Esophagus squamous epithelium (tissue), 5 donors: Measurements from ENCODE around the gene SVIL. TPM values are rescaled to one million over a fixed set of nuclear protein-coding genes. Genes with fewer than 3 reads are reported as not detected.
"Not testable (repeated sequence)": the region's sequence is repeated elsewhere in the genome, so short reads cannot be mapped to it uniquely, and the experiment has no call there.

ENCODE experiments used
- DNase-seq: peaks from one replicate; lab custom pipeline; 2025; lab: John Stamatoyannopoulos, UW
- H3K27ac ChIP-seq, 4 donors: fragments of 200-600 bp; sonication (generic); one replicate each; pipeline ENCODE4 v1.5.1; 2016 to 2019; ENCODE audit warnings: mild to moderate bottlenecking in 1 of 4
- H3K27me3 ChIP-seq, 4 donors: fragments of 200-600 bp; sonication (generic); 1 replicate in 3 of 4; 2 replicates in 1 of 4; pipeline versions ENCODE4 v1.5.1 to v1.6.0; 2017 to 2021; ENCODE audit warnings: antibody characterized with exemption in 1 of 4
- H3K36me3 ChIP-seq, 3 donors: fragments of 200-600 bp; sonication (generic); one replicate each; pipeline ENCODE4 v1.5.1; 2016 to 2019
- H3K4me1 ChIP-seq, 3 donors: fragments of 200-600 bp; sonication (generic); one replicate each; pipeline ENCODE4 v1.5.1; 2017 to 2019
- H3K4me3 ChIP-seq, 4 donors: fragments of 200-600 bp; sonication (generic); 1 replicate in 3 of 4; 2 replicates in 1 of 4; pipeline ENCODE4 v1.5.1; 2016 to 2019; ENCODE audit warnings: mild to moderate bottlenecking in 2 of 4, moderate library complexity in 1 of 4
- H3K9me3 ChIP-seq, 3 donors: fragments of 200-600 bp; sonication (generic); one replicate each; pipeline ENCODE4 v1.5.1; 2016 to 2019
- POLR2A ChIP-seq, 4 donors: fragments of 450-650 bp; IDR thresholded peaks; one replicate each; pipeline ENCODE4 v1.6.1; 2017; ENCODE audit warnings: antibody characterized with exemption in 4 of 4, mild to moderate bottlenecking in 4 of 4, moderate library complexity in 3 of 4
- WGBS, 2 donors: methylation state at CpG; one replicate each; pipeline ENCODE4 v1.1.5; 2018; 5-methylcytosine and 5-hydroxymethylcytosine counted together
- intact Hi-C: fragments of 100-400 bp; cut with DNase I; formaldehyde crosslinking; loops from one replicate; pipeline ENCODE4 v1.15.0; 2022
- total RNA-seq, 4 donors: library from RNA; depleted of rRNA; stranded (reverse); fragments of >200 nt; gene quantifications; one replicate each; pipeline ENCODE4 v1.1.0, GENCODE V29; 2016
- TF ChIP-seq, protein P1 (sequence below), 6 experiments: fragments of 450-650 bp in 4 of 6; fragments of 200-600 bp in 2 of 6; sonication (generic) in 2 of 6; IDR thresholded peaks; one replicate each; pipeline ENCODE4 v1.5.1; 2016 to 2019; ENCODE audit warnings: antibody characterized with exemption in 6 of 6, mild to moderate bottlenecking in 4 of 6, moderate library complexity in 4 of 6
- donor health status: DM: yes; HTN: yes; CAD: no.

The SVIL gene
- total RNA-seq, 4 donors from 2014 or later = 71.1 to 227 (median 147) TPM

- no peaks in the 10 kb centered on the region for H3K9me3 ChIP-seq
- no peak for DNase-seq
- WGBS, 2 donors = 80 to 83% methylated on average over 12 of the region's 12 CpGs
- H3K4me1 ChIP-seq = peaks cover 17 to 78% (median 58%) of the 10 kb centered on the region in 3 donors
- no peak for TF ChIP-seq POLR2A (IDR thresholded peaks at IDR 0.05)
- TF ChIP-seq, protein P1, sequence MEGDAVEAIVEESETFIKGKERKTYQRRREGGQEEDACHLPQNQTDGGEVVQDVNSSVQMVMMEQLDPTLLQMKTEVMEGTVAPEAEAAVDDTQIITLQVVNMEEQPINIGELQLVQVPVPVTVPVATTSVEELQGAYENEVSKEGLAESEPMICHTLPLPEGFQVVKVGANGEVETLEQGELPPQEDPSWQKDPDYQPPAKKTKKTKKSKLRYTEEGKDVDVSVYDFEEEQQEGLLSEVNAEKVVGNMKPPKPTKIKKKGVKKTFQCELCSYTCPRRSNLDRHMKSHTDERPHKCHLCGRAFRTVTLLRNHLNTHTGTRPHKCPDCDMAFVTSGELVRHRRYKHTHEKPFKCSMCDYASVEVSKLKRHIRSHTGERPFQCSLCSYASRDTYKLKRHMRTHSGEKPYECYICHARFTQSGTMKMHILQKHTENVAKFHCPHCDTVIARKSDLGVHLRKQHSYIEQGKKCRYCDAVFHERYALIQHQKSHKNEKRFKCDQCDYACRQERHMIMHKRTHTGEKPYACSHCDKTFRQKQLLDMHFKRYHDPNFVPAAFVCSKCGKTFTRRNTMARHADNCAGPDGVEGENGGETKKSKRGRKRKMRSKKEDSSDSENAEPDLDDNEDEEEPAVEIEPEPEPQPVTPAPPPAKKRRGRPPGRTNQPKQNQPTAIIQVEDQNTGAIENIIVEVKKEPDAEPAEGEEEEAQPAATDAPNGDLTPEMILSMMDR (IDR thresholded peaks at IDR 0.05) = no peak
- no peaks in the 10 kb centered on the region for H3K36me3 ChIP-seq
- no peaks in the 10 kb centered on the region for H3K27me3 ChIP-seq
- no peak overlapping the region for H3K4me3 ChIP-seq
- peak overlapping the region; percentile 87 to 96 (median 90) for H3K27ac ChIP-seq
- intact Hi-C loops = no loop called here
These were observed 5.8 kb downstream of the SVIL start for GRCh38 chr10:29628912-29629526.

- Histone ChIP-seq H3K27ac (peak overlapping the region in 3 of 4 donors; percentile 87 to 96 (median 90)), H3K27me3 (no peaks in the 10 kb centered on the region), H3K4me3 (no peak overlapping the region), H3K36me3 (no peaks in the 10 kb centered on the region), H3K4me1 (peaks cover 23 to 78% (median 58%) of the 10 kb centered on the region in 3 donors), H3K9me3 (no peaks in the 10 kb centered on the region)
- TF ChIP-seq, protein P1 (IDR thresholded peaks at IDR 0.05) = no peak
- TF ChIP-seq POLR2A (IDR thresholded peaks at IDR 0.05) = no peak
- WGBS, 2 donors = 40 to 47% methylated on average over 5 of the region's 5 CpGs
- no peak for DNase-seq
- intact Hi-C loops = no loop called here
These were observed 6.5 kb downstream of the SVIL start for GRCh38 chr10:29628311-29628710.

- Histone ChIP-seq H3K27ac (peak overlapping the region in 3 of 4 donors; percentile 11 to 96 (median 90)), H3K4me3 (no peak overlapping the region), H3K4me1 (peaks cover 32 to 78% (median 57%) of the 10 kb centered on the region in 3 donors), H3K36me3 (no peaks in the 10 kb centered on the region), H3K9me3 (no peaks in the 10 kb centered on the region), H3K27me3 (no peaks in the 10 kb centered on the region)
- no peak for DNase-seq
- TF ChIP-seq, protein P1 (IDR thresholded peaks at IDR 0.05) = no peak
- TF ChIP-seq POLR2A (IDR thresholded peaks at IDR 0.05) = no peak
- intact Hi-C loops = no loop called here
- WGBS, 2 donors = 64 to 72% methylated on average over 7 of the region's 7 CpGs
These were observed 7.3 kb downstream of the SVIL start for GRCh38 chr10:29627201-29628132.

GRCh38 chr10:29624357-29624756 lies 10.4 kb downstream of the SVIL start:
- Histone ChIP-seq H3K4me1 (peaks cover 32 to 76% (median 50%) of the 10 kb centered on the region in 3 donors), H3K27ac (peak overlapping the region in 3 of 4 donors; percentile 25 to 74 (median 51))
- intact Hi-C loops, H3K9me3 ChIP-seq, DNase-seq, H3K36me3 ChIP-seq, H3K27me3 ChIP-seq, H3K4me3 ChIP-seq: not testable (repeated sequence)
- WGBS, 2 donors = 67 to 87% methylated on average over 6 of the region's 6 CpGs

DNA sequence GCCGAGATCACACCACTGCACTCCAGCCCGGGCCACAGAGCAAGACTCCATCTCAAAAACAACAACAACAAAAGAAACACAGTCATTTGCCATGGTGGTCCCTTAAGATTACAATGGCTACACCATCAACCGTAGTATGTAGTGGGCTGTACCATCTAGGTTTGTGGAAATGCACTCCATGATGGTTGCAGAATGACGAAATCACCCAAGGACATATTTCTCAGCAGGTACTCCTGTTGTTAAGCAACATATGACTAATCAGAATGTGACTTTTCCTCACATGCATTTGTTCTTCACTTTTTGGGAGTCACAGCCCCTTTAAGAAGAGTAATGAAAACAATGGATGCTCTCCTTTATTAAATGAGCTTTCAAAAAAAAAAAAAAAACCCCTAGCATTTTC lies 11.0 kb downstream of the SVIL start:
- Histone ChIP-seq H3K36me3 (no peaks in the 10 kb centered on the region), H3K27ac (peak overlapping the region; percentile 28 to 74 (median 44)), H3K27me3 (no peaks in the 10 kb centered on the region), H3K4me1 (peaks cover 33 to 76% (median 51%) of the 10 kb centered on the region in 3 donors), H3K4me3 (no peak overlapping the region), H3K9me3 (no peaks in the 10 kb centered on the region)
- intact Hi-C loops = no loop called here
- WGBS, 2 donors = 66 to 71% methylated on average over 4 of the region's 4 CpGs
- no peak for TF ChIP-seq POLR2A (IDR thresholded peaks at IDR 0.05)
- TF ChIP-seq, protein P1 (IDR thresholded peaks at IDR 0.05) = no peak
- no peak for DNase-seq
